Esophagus squamous epithelium (tissue), 5 donors: ENCODE measurements around the gene ILK. TPM values are rescaled to one million over a fixed set of nuclear protein-coding genes. Genes with fewer than 3 reads are reported as not detected.

Experiments
- DNase-seq: peaks from one replicate; lab custom pipeline; 2025; lab: John Stamatoyannopoulos, UW
- H3K27ac ChIP-seq, 4 donors: fragments of 200-600 bp; sonication (generic); one replicate each; pipeline ENCODE4 v1.5.1; 2016 to 2019; ENCODE audit warnings: mild to moderate bottlenecking in 1 of 4
- H3K27me3 ChIP-seq, 4 donors: fragments of 200-600 bp; sonication (generic); 1 replicate in 3 of 4; 2 replicates in 1 of 4; pipeline versions ENCODE4 v1.5.1 to v1.6.0; 2017 to 2021; ENCODE audit warnings: antibody characterized with exemption in 1 of 4
- H3K36me3 ChIP-seq, 3 donors: fragments of 200-600 bp; sonication (generic); one replicate each; pipeline ENCODE4 v1.5.1; 2016 to 2019
- H3K4me1 ChIP-seq, 3 donors: fragments of 200-600 bp; sonication (generic); one replicate each; pipeline ENCODE4 v1.5.1; 2017 to 2019
- H3K4me3 ChIP-seq, 4 donors: fragments of 200-600 bp; sonication (generic); 1 replicate in 3 of 4; 2 replicates in 1 of 4; pipeline ENCODE4 v1.5.1; 2016 to 2019; ENCODE audit warnings: mild to moderate bottlenecking in 2 of 4, moderate library complexity in 1 of 4
- H3K9me3 ChIP-seq, 3 donors: fragments of 200-600 bp; sonication (generic); one replicate each; pipeline ENCODE4 v1.5.1; 2016 to 2019
- POLR2A ChIP-seq, 4 donors: fragments of 450-650 bp; IDR thresholded peaks; one replicate each; pipeline ENCODE4 v1.6.1; 2017; ENCODE audit warnings: antibody characterized with exemption in 4 of 4, mild to moderate bottlenecking in 4 of 4, moderate library complexity in 3 of 4
- WGBS, 2 donors: methylation state at CpG; one replicate each; pipeline ENCODE4 v1.1.5; 2018; 5-methylcytosine and 5-hydroxymethylcytosine counted together
- intact Hi-C: fragments of 100-400 bp; cut with DNase I; formaldehyde crosslinking; loops from one replicate; pipeline ENCODE4 v1.15.0; 2022
- total RNA-seq, 4 donors: library from RNA; depleted of rRNA; stranded (reverse); fragments of >200 nt; gene quantifications; one replicate each; pipeline ENCODE4 v1.1.0, GENCODE V29; 2016
- TF ChIP-seq, protein P1 (sequence below), 6 experiments: fragments of 450-650 bp in 4 of 6; fragments of 200-600 bp in 2 of 6; sonication (generic) in 2 of 6; IDR thresholded peaks; one replicate each; pipeline ENCODE4 v1.5.1; 2016 to 2019; ENCODE audit warnings: antibody characterized with exemption in 6 of 6, mild to moderate bottlenecking in 4 of 6, moderate library complexity in 4 of 6
- donor health status: DM: yes; HTN: yes; CAD: no.

Gene ILK
- total RNA-seq, 4 donors from 2014 or later: 34.5 to 128 (median 49.5) TPM

- Histone ChIP-seq H3K4me3 (no peak overlapping the region), H3K36me3 (peaks cover 0 to 66% (median 0%) of the 10 kb centered on the region in 3 donors), H3K27me3 (peaks cover 0 to 32% (median 0%) of the 10 kb centered on the region in 4 donors), H3K4me1 (peaks cover 0 to 17% (median 0%) of the 10 kb centered on the region in 3 donors), H3K27ac (no peak overlapping the region), H3K9me3 (no peaks in the 10 kb centered on the region)
- TF ChIP-seq, protein P1, sequence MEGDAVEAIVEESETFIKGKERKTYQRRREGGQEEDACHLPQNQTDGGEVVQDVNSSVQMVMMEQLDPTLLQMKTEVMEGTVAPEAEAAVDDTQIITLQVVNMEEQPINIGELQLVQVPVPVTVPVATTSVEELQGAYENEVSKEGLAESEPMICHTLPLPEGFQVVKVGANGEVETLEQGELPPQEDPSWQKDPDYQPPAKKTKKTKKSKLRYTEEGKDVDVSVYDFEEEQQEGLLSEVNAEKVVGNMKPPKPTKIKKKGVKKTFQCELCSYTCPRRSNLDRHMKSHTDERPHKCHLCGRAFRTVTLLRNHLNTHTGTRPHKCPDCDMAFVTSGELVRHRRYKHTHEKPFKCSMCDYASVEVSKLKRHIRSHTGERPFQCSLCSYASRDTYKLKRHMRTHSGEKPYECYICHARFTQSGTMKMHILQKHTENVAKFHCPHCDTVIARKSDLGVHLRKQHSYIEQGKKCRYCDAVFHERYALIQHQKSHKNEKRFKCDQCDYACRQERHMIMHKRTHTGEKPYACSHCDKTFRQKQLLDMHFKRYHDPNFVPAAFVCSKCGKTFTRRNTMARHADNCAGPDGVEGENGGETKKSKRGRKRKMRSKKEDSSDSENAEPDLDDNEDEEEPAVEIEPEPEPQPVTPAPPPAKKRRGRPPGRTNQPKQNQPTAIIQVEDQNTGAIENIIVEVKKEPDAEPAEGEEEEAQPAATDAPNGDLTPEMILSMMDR (IDR thresholded peaks at IDR 0.05): no peak
- no peak for TF ChIP-seq POLR2A (IDR thresholded peaks at IDR 0.05)
- 45 to 65% methylated on average over 5 to 9 of the region's 19 CpGs for WGBS, 2 donors
- intact Hi-C loops: no loop called here
- DNase-seq: no peak
These were observed 23.6 kb downstream of the ILK start for GRCh38 chr11:6626971-6627761.

GRCh38 chr11:6627762-6628241 lies 24.2 kb downstream of the ILK start:
- WGBS, 2 donors: 51 to 63% methylated on average over 2 of the region's 2 CpGs
- DNase-seq: no peak
- TF ChIP-seq, protein P1 (IDR thresholded peaks at IDR 0.05): no peak
- no peak for TF ChIP-seq POLR2A (IDR thresholded peaks at IDR 0.05)
- H3K4me3 ChIP-seq: no peak overlapping the region
- peaks cover 0 to 34% (median 0%) of the 10 kb centered on the region in 4 donors for H3K27me3 ChIP-seq
- H3K36me3 ChIP-seq: peaks cover 0 to 72% (median 0%) of the 10 kb centered on the region in 3 donors
- no peaks in the 10 kb centered on the region for H3K9me3 ChIP-seq
- intact Hi-C loops: no loop called here
- peaks cover 0 to 17% (median 0%) of the 10 kb centered on the region in 3 donors for H3K4me1 ChIP-seq
- no peak overlapping the region for H3K27ac ChIP-seq

GRCh38 chr11:6628526-6628925 lies 25.0 kb downstream of the ILK start:
- no peak for DNase-seq
- intact Hi-C loops: no loop called here
- TF ChIP-seq, protein P1 (IDR thresholded peaks at IDR 0.05): no peak
- no peak for TF ChIP-seq POLR2A (IDR thresholded peaks at IDR 0.05)
- H3K27ac ChIP-seq: no peak overlapping the region
- no peak overlapping the region for H3K4me3 ChIP-seq
- peaks cover 0 to 17% (median 0%) of the 10 kb centered on the region in 3 donors for H3K4me1 ChIP-seq
- no peaks in the 10 kb centered on the region for H3K9me3 ChIP-seq
- peaks cover 0 to 34% (median 0%) of the 10 kb centered on the region in 4 donors for H3K27me3 ChIP-seq
- WGBS, 2 donors: 91 to 93% methylated on average over 3 to 4 of the region's 4 CpGs
- H3K36me3 ChIP-seq: peaks cover 0 to 77% (median 0%) of the 10 kb centered on the region in 3 donors

- intact Hi-C loops: no loop called here
- Histone ChIP-seq H3K27me3 (peaks cover 0 to 34% (median 0%) of the 10 kb centered on the region in 4 donors), H3K4me1 (peaks cover 0 to 25% (median 0%) of the 10 kb centered on the region in 3 donors), H3K4me3 (no peak overlapping the region), H3K9me3 (no peaks in the 10 kb centered on the region), H3K36me3 (peaks cover 0 to 74% (median 0%) of the 10 kb centered on the region in 3 donors), H3K27ac (no peak overlapping the region)
- 88 to 100% methylated on average over 1 to 4 of the region's 24 CpGs for WGBS, 2 donors
- no peak for TF ChIP-seq POLR2A (IDR thresholded peaks at IDR 0.05)
- TF ChIP-seq, protein P1 (IDR thresholded peaks at IDR 0.05): no peak
- DNase-seq: no peak
These were observed 26.0 kb downstream of the ILK start for GRCh38 chr11:6629573-6629891.
